Stomach (tissue), 4 donors: Measurements from ENCODE around the gene CARD11.

Experiments
- EP300 ChIP-seq: sonication (generic); formaldehyde crosslinking; IDR thresholded peaks from one replicate; pipeline ENCODE4 v1.6.1; 2017; ENCODE audit warnings: antibody characterized with exemption
- TF ChIP-seq, protein P1 (sequence below), 7 experiments: fragments of 450-650 bp in 4 of 7; fragments of 200-600 bp in 3 of 7; sonication (generic) in 3 of 7; IDR thresholded peaks; one replicate each; pipeline ENCODE4 v1.5.1; 2016 to 2019; ENCODE audit warnings: antibody characterized with exemption in 7 of 7, control low read depth in 2 of 7, mild to moderate bottlenecking in 1 of 7

DNA sequence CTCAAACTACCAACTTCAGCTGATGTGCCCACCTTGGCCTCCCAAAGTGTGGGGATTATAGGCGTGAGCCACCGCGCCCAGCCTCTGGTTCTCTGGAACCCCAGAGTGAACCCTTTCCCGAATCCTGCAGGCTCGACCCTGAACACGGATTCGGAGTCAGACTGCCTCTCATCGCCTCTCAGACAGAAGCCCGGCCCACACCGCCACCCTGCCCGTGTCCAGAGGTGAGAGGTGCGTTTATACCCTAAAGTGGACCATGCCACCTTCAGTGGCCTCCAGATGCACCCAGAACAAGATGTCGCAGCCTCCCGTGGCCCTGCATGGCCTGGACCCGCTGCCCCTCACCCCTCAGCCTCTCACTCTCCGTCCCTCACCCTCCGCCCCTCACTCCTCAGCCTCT lies 134.6 kb downstream of the CARD11 start:
- no peak for TF ChIP-seq EP300
- TF ChIP-seq, protein P1, sequence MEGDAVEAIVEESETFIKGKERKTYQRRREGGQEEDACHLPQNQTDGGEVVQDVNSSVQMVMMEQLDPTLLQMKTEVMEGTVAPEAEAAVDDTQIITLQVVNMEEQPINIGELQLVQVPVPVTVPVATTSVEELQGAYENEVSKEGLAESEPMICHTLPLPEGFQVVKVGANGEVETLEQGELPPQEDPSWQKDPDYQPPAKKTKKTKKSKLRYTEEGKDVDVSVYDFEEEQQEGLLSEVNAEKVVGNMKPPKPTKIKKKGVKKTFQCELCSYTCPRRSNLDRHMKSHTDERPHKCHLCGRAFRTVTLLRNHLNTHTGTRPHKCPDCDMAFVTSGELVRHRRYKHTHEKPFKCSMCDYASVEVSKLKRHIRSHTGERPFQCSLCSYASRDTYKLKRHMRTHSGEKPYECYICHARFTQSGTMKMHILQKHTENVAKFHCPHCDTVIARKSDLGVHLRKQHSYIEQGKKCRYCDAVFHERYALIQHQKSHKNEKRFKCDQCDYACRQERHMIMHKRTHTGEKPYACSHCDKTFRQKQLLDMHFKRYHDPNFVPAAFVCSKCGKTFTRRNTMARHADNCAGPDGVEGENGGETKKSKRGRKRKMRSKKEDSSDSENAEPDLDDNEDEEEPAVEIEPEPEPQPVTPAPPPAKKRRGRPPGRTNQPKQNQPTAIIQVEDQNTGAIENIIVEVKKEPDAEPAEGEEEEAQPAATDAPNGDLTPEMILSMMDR (IDR thresholded peaks at IDR 0.05), result no peak
